ENCODE results near the gene LYRM4.

Gene LYRM4

DNA sequence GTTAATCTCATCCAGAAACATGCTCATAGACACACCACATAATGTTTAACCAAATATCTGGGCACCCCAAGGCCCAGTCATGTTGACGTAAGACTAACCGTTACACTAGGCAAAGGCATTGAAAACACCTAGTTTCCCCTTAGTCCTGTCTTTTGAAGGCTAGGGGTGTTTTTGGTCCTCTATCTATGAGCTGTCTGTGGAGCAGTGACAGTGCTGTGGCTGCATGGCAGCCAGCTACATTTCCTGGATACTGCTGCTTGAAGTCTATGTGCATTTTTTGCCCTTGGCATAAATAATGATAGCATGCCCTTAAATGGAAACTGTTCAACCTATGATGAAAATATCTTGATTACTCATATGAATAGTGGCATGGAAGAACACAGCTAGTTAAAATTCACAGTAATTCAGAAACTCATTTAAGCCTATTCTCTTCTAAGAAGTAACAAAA is 19.2 kb upstream of the LYRM4 start:
- DNase-seq: no peak

DNA sequence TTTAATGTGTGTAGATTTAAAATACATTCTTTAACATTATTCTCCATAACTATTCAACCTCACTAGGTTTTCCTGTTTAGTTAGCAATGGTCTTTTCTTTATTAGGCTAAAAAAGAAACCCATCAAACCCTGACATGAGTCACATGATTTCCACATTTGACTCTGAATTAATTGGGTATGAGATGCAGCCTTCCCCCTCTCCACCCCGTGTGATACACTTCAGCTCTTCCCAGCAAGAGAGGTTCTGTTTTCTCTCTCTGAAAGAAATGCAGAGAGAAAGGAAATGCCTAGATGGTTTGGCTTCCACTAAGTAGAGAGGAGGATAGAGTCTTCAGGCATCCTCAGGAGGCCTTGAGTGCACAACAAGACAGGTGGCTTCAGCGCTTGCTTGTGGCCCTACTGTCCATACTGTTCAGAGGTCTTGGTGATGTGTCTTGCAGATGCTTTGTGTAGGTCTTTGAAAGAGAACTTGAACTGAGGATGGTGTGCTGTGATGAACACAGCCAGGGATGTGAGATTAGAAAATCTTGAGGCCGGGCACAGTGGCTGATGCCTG is 17.9 kb upstream of the LYRM4 start:
- DNase-seq: no peak

DNA sequence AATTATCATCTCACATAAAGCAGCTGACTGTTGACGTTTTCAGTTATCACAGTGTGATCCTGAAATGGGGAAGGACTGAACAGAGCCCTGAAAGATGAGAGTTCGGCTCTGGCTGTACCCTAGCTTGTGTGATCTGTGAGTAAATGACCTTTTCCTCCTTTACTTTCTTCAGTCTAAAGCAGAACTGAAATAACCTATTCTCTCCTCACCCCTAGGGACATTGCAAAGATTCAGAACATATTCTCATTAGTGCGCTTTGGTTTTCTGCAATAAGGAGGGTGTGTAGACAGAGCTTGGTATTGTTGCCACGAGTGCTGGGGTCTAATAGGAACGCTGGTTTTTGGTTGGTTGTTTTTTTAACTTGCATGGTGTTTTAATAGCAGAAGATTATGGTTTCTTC is 17.3 kb upstream of the LYRM4 start:
- no peak for DNase-seq

DNA sequence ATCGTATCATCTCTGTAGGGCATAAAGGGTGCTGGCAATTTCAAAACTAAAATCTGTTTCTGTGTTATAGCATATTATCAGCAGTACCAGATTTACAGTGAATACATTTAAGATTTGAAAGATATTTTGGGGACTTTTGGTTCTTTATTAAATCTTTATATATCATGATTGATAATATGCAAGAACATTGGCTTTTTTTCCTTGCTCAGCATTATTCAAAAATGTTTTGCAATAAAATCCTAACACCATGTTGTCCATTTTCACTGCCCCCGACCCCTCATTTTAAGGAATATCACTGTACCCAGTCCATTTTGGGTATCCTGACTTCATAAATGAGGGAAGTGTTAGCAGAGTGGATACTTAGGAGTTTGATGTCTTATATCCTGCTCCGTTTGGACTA is 16.8 kb upstream of the LYRM4 start:
- DNase-seq: no peak

DNA sequence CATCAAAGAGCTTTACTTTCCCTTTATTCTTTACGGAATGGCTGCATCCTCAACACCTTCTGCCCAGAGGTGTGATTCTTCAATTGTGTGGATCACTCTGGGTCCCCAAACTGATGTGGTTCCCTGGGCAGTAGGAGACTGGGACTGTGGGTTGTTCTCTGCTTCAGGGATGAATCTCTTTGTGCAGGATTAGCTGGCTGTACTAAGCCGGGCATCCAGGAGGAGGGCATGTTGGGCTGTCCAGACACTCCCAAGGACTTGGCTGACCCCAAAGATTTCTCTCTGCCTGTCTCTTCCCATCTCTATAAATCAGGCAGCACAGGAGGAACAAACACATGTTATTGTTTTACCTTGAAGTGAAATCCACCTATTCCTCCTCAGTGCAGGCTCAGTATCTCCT is 15.8 kb upstream of the LYRM4 start:
- no peak for DNase-seq

DNA sequence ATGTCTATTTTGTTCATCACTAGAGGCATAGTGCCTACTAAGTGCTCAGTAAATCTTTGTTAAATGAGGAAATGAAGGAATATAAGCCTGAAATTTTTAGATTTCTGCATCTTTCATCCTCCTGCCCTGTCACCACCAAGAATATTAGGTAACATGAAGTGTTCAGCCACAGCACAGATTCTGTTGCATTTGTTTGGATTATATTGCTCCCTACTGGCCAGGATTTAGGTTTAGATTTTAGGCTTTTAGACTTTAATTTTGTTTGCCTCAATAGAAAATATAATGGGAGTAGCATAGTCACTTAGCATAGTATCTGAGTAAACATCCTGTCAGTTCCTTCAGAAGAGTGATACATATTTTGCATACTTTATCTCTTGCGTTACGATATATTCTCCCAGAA is 14.7 kb upstream of the LYRM4 start:
- DNase-seq: no peak

DNA sequence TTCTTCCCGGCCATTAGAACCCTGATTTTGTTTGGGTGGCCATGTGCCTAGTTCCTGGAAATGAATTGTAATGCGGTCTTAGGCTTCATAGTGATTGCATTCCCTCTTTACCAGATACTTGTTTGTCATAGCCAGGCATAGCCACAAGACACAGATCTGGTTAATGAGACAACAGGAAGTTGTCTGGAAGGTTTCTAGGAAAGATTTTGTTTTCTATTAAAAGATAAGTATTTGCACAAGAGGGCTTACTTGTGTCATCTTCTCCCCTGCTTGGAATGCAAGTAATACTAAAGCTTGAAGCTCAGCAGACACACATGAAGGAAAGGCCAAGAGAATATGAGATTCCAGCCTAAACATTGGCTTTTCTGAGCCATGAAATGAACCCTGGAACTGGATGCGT is 13.5 kb upstream of the LYRM4 start:
- no peak for DNase-seq

DNA sequence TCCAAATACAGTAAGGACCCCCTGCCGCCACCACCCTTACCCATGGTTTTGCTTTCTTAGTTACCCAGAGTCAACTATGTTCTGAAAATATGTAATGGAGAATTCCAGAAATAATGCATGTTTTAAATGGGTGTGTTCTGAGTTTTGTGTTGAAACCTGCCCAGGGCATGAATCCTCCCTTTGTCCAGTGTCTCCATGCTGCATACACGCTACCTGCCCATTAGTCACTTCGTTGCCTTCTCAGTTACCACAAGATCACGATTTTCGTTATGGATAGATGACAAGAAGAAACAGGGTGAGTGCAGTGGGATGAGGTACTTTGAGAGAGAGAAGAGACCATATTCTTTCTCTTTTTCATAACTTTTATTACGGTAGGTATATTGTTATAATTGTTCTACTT is 11.2 kb upstream of the LYRM4 start:
- no peak for DNase-seq

DNA sequence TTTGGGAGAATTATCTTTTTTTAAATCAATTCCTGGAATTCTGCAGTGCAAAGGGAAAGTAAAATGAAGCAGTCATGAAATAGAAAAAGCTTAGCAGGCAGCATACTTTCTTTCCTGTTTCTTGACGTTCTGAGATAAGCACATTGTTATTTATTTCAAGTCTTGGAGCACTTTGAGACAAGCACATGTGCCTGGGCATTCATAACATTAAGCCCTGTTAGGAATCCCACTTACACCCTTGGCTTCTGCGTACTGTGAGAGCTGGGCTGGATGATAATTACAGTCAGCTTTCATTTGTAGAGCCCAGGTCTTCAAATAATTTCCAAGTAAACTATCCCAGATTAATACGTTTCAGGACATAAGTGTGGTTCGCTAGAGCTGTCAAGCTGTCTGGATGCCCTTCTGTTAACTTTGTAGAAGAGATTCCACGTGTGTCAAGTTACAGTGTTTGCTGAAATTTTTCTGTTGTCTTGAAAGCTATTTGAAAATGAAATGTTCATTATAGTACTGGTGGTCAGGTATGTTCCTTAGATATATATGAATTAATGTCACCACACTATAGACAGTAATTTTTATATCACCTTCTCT is 9.4 kb upstream of the LYRM4 start:
- DNase-seq: no peak

DNA sequence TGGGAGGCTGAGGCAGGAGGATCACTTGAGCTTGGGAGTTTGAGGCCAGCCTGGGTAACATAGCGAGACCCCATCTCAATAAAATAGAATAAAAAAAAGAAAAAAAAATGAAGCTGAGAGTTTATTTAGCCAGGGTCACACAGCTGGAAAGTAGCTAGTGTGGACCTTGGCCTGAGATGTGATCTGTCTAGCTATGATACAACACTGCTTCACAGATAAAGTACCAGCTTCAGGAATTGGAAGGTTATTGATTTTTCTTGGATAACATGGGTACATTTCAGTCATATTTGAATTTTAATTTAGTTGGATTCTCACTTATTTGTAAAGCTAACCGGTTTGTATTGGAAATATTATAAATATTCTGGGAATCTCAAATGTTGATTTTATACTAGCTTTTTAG is 5.7 kb upstream of the LYRM4 start:
- no peak for DNase-seq

DNA sequence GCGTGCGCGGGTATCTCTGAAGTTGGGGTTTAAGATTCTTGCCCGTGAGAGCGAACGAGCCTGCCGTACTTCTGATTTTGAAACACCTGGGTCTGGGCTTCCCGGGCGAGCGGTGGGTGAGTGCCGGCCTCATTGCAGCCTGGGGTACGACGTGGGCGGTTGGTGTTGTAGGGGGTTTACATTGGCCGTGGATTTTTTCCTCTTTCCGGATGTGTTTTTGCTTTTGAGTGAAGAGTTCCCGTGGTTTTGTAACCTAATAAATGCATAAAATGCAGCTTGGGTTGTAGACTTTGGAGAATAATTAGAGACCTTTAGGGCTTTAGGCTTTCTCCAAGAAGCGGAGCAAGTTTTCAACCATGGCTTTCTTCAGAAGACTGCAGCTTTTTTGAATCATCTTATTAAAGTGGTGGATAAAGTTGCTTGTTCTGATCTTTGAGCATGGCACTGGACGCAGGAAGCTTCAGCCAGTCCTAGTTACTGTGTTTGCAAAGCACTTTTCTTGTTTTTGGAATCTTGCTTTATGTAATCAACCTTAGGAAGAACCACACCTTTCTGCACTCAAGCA is 877 bp upstream of the LYRM4 start:
- no peak for DNase-seq

DNA sequence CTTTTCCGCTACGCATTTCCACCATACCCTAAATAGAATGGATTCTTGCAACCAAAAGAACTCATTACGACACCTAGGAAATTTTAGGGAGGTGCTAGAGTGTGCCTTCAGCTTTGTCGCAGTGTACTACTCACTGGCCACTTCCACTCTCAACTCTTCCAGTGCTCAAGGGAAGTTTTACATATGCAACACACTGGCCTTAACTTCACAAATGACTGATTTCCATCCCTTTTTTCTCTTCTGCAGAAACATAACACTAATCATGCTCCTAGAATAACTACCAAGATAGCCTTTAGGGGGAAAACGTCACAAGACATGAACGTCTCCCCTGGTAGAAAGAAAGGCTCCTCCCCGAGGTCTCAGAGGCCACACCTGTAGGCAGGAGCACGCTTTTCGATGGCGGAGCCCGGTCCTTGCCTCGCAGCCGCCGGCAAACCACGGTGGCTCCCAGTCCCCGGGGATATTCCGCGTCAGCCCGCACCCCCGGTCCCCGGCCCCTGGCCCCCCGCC is 584 bp downstream of the LYRM4 start:
- DNase-seq: no peak

DNA sequence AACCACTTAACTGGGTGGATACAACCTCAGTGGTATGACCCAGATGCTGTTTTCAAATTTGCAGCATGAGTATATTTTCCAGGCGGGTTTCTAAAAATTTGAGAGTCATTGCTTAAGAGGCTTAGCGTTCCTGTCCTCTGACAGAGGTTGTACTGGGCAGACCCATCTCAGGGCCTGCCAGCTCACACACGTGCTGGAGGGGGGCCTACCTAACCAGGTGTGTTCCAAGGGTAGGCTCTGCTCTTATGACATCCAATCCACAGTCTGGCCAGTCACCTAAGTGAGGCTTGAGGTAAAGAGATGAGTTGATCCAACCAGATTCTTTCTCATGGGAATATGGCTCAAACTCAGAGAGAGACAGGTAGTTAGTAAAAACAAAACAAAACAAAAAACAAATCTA is 1.3 kb downstream of the LYRM4 start:
- no peak for DNase-seq

DNA sequence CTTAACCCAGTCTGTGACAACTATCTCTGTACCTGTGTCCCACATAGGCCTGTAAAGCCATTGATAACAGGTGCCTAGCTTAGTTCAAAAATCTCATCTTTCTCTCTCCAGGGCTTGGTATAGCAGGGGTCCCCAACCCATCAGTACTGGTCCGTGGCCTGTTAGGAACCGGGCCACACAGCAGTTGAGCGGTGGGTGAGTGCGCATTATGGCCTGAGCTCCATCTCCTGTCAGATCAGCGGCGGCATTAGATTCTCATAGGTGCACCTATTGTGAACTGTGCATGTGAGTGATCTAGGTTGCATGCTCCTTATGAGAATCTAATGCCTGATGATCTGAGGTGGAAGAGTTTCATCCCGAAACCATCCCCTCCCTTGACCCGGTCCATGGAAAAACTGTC is 3.4 kb downstream of the LYRM4 start:
- DNase-seq: no peak

DNA sequence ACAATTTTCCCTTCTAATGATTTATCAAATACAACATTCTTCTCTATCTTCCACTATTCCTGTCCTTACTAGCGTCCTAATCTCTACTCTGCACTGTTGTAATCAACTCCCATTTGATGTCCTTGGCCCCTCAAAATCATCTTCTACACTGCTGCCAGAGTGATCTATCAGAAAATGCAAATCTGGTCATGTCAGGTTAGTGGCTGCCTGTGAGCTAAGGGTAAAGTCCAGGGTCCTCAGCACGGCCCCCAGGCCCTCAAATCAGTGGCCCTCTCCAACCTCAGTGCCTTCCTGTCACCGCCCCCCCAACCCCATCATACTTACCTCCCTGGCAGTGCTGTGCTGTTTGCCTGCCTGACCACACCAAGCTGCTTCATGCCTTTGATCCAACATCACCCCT is 3.8 kb downstream of the LYRM4 start:
- DNase-seq: no peak

DNA sequence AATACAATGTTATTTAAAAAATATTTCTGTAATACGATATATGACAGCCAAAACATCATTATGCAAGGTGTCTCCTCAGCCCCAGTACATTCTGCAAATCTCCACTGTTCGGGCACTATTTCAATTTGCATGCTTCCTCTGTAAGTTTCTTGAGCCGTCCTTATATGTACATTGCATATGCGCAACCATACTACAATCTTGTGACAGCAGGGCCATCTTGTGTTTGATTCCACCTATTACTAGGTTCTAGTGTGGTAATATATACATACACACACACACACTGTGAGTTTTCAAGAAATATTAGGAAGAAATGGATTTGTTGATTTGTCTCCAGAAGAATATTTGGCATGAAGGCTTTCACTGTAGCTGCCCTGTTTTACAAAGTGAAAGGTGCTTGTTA is 9.8 kb downstream of the LYRM4 start:
- no peak for DNase-seq

DNA sequence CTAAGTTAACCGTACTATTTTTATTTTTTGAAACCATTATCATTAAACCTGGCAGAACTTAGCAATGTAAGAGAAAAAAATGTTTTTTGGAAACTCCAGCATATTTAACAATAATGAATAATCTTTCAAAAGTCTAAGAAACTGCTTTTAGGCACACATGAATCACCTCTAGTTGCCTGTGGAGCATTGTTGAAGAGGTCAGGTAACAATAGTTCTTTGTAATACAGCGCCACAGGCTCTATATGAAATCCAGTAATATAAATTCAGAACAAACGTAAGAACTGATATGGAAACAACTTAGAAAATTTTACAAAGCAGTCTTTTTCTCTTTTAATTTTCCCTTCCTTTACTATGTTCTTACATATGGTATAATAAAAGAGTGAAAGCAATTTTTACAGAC is 10.3 kb downstream of the LYRM4 start:
- no peak for DNase-seq

DNA sequence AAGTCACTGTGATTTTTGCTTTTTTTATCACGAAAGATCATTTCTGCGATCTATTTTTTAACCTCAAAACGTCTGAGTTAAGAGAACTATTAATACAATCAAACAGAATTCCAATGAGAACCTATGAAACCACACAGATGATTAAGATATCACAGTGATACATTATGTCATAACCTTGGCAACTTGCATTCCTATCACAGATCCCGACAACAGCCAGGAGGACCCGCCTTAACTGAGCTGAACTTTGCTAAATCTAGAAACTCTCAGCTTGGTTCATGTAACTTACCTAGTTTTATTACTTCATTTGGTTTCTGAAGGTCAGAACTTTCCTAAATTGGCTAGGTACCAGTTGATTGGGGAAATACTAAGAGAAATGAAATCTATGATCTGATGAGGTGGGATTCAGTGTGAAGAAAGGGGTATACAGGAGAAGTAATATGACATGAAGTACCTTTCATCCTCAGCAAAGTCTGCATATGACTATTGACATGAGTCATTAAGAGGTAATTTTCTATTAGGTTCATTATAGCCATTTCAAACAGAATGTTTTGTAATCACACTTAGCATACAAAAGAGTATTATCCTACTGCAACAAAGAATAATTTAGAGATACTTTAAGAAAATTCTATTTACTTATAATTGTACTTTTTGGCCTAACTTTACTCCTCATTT is 11.2 kb downstream of the LYRM4 start:
- no peak for DNase-seq

DNA sequence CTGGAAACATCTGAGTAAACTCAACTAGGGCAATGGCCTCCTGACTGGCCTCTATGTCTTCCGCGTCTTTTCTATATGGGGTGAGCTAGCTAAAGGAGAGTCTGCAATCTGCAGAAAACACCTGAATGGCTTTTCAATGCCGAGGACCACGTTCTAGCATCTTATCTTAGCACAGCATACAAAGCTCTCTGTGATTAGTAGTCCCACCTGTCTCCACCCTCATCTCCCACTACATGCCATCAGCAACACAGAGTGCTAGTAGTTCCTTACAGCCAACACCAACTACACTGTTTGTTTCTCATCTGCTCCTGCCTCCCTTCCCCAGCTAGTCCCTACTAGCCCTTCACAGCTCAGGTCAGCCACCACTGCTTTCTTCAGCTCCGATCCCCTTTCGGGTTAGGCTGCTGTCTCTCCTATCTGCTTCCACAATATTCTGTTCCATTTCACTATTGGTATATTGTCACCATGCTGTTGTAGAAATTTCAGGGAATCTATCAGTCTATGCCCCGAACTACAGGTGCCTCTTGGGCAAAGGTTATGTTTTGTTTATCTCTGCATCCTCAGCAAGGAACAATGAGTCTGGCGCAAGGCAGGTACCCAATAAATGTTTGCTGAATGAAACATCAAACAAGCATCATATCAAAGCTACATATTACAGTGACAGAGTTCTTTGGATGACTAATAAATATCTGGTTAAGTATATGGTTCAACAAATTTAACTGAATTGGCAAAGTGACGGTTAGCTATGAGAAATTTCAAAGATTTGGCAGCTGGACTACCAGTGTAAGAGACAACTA is 12.2 kb downstream of the LYRM4 start:
- no peak for DNase-seq

DNA sequence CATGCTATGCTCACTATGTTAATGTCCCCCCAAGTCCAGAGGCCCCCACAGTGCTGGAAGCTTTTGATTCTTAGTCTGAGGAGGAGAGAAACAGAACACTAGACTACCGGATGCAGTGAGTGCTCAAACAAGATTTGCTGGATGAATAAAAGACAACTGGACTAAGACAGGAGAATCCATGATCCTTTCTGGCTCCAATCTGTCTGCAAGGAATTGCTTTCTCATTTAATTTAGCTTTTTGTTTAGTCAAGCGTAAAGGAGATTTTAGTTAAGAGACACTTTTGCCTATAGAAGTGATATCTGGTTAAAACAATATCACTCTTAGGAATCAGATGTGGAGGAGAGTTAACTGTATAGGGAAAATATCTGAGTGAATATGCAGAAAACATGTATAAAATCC is 13.5 kb downstream of the LYRM4 start:
- DNase-seq: no peak

DNA sequence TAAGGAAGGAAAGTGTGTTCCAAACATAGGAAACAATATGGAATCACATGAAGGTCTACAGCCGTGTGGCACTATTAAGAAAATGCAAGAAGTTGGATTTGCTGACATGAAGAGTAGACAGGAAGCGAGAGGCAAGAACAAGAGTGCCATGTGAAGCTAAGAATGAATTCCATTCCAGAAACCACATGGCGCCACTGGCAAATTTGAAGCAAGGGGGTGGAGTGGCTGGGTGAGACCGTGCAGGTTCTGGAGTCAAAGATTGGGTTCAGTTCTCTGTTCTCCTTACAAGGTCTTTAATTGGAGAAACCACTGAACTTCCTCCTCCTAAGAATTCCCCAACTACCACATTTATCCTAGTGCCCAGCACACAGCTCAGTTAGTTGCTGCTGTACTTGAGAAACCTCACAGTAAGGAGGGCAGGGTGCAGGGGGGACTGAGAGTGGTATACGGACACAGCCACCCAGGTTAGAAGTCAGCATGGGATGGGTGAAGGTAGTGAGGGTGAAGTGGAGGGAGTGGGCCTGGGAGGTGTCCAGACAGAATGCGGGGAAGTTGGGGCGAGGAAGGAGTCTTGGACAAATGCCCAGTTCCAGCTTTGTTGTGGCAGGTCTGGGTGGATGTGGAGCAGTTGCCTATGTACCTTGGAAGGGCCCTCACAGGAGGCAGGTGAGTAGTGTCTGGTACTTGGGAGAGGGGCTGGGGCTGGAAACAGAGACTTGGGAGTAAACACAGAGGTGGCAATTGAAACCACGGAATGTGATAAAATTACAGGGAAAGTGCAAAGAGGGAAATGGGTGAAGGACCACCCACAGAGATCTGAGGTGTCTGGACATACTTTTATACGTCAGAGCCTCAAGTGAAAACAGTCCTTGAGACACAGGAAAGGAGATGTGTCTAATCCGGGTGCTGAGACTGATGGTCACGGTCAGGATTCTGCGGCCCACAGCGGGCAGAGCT is 14.3 kb downstream of the LYRM4 start:
- no peak for DNase-seq

DNA sequence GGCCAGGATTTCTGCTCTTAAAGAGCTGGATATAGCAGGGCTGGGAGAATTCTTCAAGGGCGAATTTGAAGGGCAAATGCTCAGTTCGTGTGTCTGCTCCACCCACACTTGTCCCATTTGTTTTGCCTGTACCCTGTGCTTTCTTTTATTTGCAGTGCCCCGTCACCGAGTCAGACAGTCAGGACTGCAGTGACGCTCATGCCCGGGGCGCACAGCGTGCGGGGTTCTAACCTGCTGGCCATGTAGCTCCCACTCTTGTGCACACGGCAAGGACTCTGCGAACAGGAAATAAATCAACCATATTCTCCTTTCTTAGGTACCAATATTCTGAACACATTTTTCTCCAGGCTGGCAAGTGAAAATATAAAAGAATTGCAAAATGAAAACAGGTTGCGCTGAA is 17.7 kb downstream of the LYRM4 start:
- DNase-seq: no peak

Data from NCI-H2107 (cell line).